Esophagus squamous epithelium (tissue), 5 donors: ENCODE data around the gene MBD3L3. TPM values are rescaled to one million over a fixed set of nuclear protein-coding genes. Genes with fewer than 3 reads are reported as not detected.
A peak's percentile ranks its signal among the peaks of the same experiment; 100 is the strongest.

Experiments used
- DNase-seq: peaks from one replicate; lab custom pipeline; 2025; lab: John Stamatoyannopoulos, UW
- H3K27ac ChIP-seq, 4 donors: fragments of 200-600 bp; sonication (generic); one replicate each; pipeline ENCODE4 v1.5.1; 2016 to 2019; ENCODE audit warnings: mild to moderate bottlenecking in 1 of 4
- H3K27me3 ChIP-seq, 4 donors: fragments of 200-600 bp; sonication (generic); 1 replicate in 3 of 4; 2 replicates in 1 of 4; pipeline versions ENCODE4 v1.5.1 to v1.6.0; 2017 to 2021; ENCODE audit warnings: antibody characterized with exemption in 1 of 4
- H3K36me3 ChIP-seq, 3 donors: fragments of 200-600 bp; sonication (generic); one replicate each; pipeline ENCODE4 v1.5.1; 2016 to 2019
- H3K4me1 ChIP-seq, 3 donors: fragments of 200-600 bp; sonication (generic); one replicate each; pipeline ENCODE4 v1.5.1; 2017 to 2019
- H3K4me3 ChIP-seq, 4 donors: fragments of 200-600 bp; sonication (generic); 1 replicate in 3 of 4; 2 replicates in 1 of 4; pipeline ENCODE4 v1.5.1; 2016 to 2019; ENCODE audit warnings: mild to moderate bottlenecking in 2 of 4, moderate library complexity in 1 of 4
- H3K9me3 ChIP-seq, 3 donors: fragments of 200-600 bp; sonication (generic); one replicate each; pipeline ENCODE4 v1.5.1; 2016 to 2019
- CTCF ChIP-seq, 6 experiments: fragments of 450-650 bp in 4 of 6; fragments of 200-600 bp in 2 of 6; sonication (generic) in 2 of 6; IDR thresholded peaks; one replicate each; pipeline ENCODE4 v1.5.1; 2016 to 2019; ENCODE audit warnings: antibody characterized with exemption in 6 of 6, mild to moderate bottlenecking in 4 of 6, moderate library complexity in 4 of 6
- POLR2A ChIP-seq, 4 donors: fragments of 450-650 bp; IDR thresholded peaks; one replicate each; pipeline ENCODE4 v1.6.1; 2017; ENCODE audit warnings: antibody characterized with exemption in 4 of 4, mild to moderate bottlenecking in 4 of 4, moderate library complexity in 3 of 4
- whole genome bisulfite sequencing, 2 donors: methylation state at CpG; one replicate each; pipeline ENCODE4 v1.1.5; 2018; 5-methylcytosine and 5-hydroxymethylcytosine counted together
- intact Hi-C: fragments of 100-400 bp; cut with DNase I; formaldehyde crosslinking; loops from one replicate; pipeline ENCODE4 v1.15.0; 2022
- total RNA-seq, 4 donors: library from RNA; depleted of rRNA; stranded (reverse); fragments of >200 nt; gene quantifications; one replicate each; pipeline ENCODE4 v1.1.0, GENCODE V29; 2016
- donor health status: DM: yes; HTN: yes; CAD: no.

The MBD3L3 gene
- total RNA-seq, 4 donors from 2014 or later = not detected

- DNase-seq = no peak
- Histone ChIP-seq H3K4me1 (no peaks in the 10 kb centered on the region), H3K27me3 (no peaks in the 10 kb centered on the region), H3K27ac (no peak overlapping the region), H3K4me3 (no peak overlapping the region), H3K36me3 (peaks cover 76 to 100% (median 96%) of the 10 kb centered on the region in 3 donors), H3K9me3 (peaks cover 15 to 84% (median 70%) of the 10 kb centered on the region in 3 donors)
- WGBS, 2 donors = 95 to 100% methylated on average over 2 of the region's 2 CpGs
- intact Hi-C loops = no loop called here
- TF ChIP-seq CTCF (IDR thresholded peaks at IDR 0.05) (no peak), POLR2A (IDR thresholded peaks at IDR 0.05) (no peak)
Measured at GRCh38 chr19:7078008-7078407, 19.5 kb upstream of the MBD3L3 start.

- peaks cover under 1 to 66% (median 52%) of the 10 kb centered on the region in 3 donors for H3K9me3 ChIP-seq
- H3K27ac ChIP-seq = no peak overlapping the region
- 97 to 100% methylated on average over 5 of the region's 6 CpGs for WGBS, 2 donors
- TF ChIP-seq POLR2A (IDR thresholded peaks at IDR 0.05) = no peak
- TF ChIP-seq CTCF (IDR thresholded peaks at IDR 0.05) = no peak
- peaks cover 60 to 100% (median 86%) of the 10 kb centered on the region in 3 donors for H3K36me3 ChIP-seq
- no peaks in the 10 kb centered on the region for H3K27me3 ChIP-seq
- no peak overlapping the region for H3K4me3 ChIP-seq
- H3K4me1 ChIP-seq = peaks cover 0 to under 1% (median 0%) of the 10 kb centered on the region in 3 donors
- DNase-seq = no peak
- intact Hi-C loops = no loop called here
Measured at GRCh38 chr19:7076151-7076550, 17.7 kb upstream of the MBD3L3 start.

- no peak for DNase-seq
- WGBS, 2 donors = 95 to 100% methylated on average over 6 to 8 of the region's 29 CpGs
- TF ChIP-seq POLR2A (IDR thresholded peaks at IDR 0.05) (no peak), CTCF (IDR thresholded peaks at IDR 0.05) (no peak)
- H3K4me3 ChIP-seq = no peak overlapping the region
- intact Hi-C loops = no loop called here
- peaks cover 6 to 14% (median 7%) of the 10 kb centered on the region in 3 donors for H3K4me1 ChIP-seq
- peaks cover 0 to 52% (median 38%) of the 10 kb centered on the region in 3 donors for H3K9me3 ChIP-seq
- H3K36me3 ChIP-seq = peaks cover 46 to 93% (median 72%) of the 10 kb centered on the region in 3 donors
- no peak overlapping the region for H3K27ac ChIP-seq
- H3K27me3 ChIP-seq = no peaks in the 10 kb centered on the region
Measured at GRCh38 chr19:7074705-7075282, 16.3 kb upstream of the MBD3L3 start.

GRCh38 chr19:7072541-7072940 lies 14.1 kb upstream of the MBD3L3 start:
- no peak overlapping the region for H3K4me3 ChIP-seq
- intact Hi-C loops = no loop called here
- 95 to 96% methylated on average over 6 of the region's 6 CpGs for WGBS, 2 donors
- H3K27me3 ChIP-seq = no peaks in the 10 kb centered on the region
- no peak for DNase-seq
- H3K36me3 ChIP-seq = peaks cover 28 to 71% (median 50%) of the 10 kb centered on the region in 3 donors
- H3K27ac ChIP-seq = no peak overlapping the region
- peaks cover 6 to 15% (median 7%) of the 10 kb centered on the region in 3 donors for H3K4me1 ChIP-seq
- H3K9me3 ChIP-seq = peaks cover 0 to 30% (median 16%) of the 10 kb centered on the region in 3 donors
- TF ChIP-seq POLR2A (IDR thresholded peaks at IDR 0.05) = no peak
- TF ChIP-seq CTCF (IDR thresholded peaks at IDR 0.05) = no peak

- no peak for TF ChIP-seq POLR2A (IDR thresholded peaks at IDR 0.05)
- peak in 1 of 6 experiments; percentile 1 for TF ChIP-seq CTCF (IDR thresholded peaks at IDR 0.05)
Measured at GRCh38 chr19:7069904-7070226, 11.4 kb upstream of the MBD3L3 start.

More at GRCh38 chr19:7069904-7070226, 11.4 kb upstream of the MBD3L3 start:
- intact Hi-C loops = no loop called here
- peak overlapping the region; percentile 84 to 90 (median 87) for H3K27ac ChIP-seq
- peaks cover 3 to 44% (median 24%) of the 10 kb centered on the region in 3 donors for H3K36me3 ChIP-seq
- H3K4me3 ChIP-seq = peak overlapping the region; percentile 80 to 98 (median 88)
- peaks cover 0 to 3% (median 0%) of the 10 kb centered on the region in 3 donors for H3K9me3 ChIP-seq
- peaks cover 6 to 15% (median 7%) of the 10 kb centered on the region in 3 donors for H3K4me1 ChIP-seq
- WGBS, 2 donors = 0% methylated on average over 4 of the region's 12 CpGs
- H3K27me3 ChIP-seq = no peaks in the 10 kb centered on the region
- no peak for DNase-seq
